Bronchial smooth muscle cell (primary cell): Measurements from ENCODE around the gene SLC9A2. TPM values are rescaled to one million over a fixed set of nuclear protein-coding genes. Genes with fewer than 3 reads are reported as not detected.

ENCODE experiments used
- total RNA-seq: library from RNA; depleted of rRNA; stranded (reverse); fragments of >200 nt; gene quantifications from 2 replicates; pipeline ENCODE4 v1.2.1, GENCODE V29; 2014

Gene SLC9A2
- total RNA-seq = under 0.01 TPM in 1 of 2 replicates, not detected in the other

GRCh38 chr2:102619414-102620319 is at the start of gene SLC9A2:
SLC9A2 (plus strand) TSS chr2:102619553; CDS start chr2:102619849, 296 bp downstream.

Other genes with a start within 250 kb of the SLC9A2 start
- not detected in 2 replicates for gene IL18RAP, start 196.4 kb upstream of the SLC9A2 start, total RNA-seq
- gene SLC9A4, start 146.3 kb upstream of the SLC9A2 start, total RNA-seq = not detected in 2 replicates
- gene TMEM182, start 142.5 kb downstream of the SLC9A2 start, total RNA-seq = 2.1 and 2.5 TPM in 2 replicates